NT2/D1 (cell line): ENCODE measurements around the gene CDH22.
A peak's percentile ranks its signal among the peaks of the same experiment; 100 is the strongest.

ENCODE experiments used
- DNase-seq: peaks from one replicate; pipeline ENCODE4 v3.0.0-alpha.2; 2011; ENCODE audit warnings: low read depth, low spot score
- H3K27me3 ChIP-seq: 2 replicates; pipeline ENCODE4 v1.6.0; 2011; ENCODE audit warnings: mild to moderate bottlenecking; ENCODE audit not compliant: insufficient read length, insufficient read depth
- H3K36me3 ChIP-seq: 2 replicates; pipeline ENCODE4 v1.6.1; 2011; ENCODE audit warnings: mild to moderate bottlenecking, low read length, mixed read lengths; ENCODE audit not compliant: insufficient read depth, insufficient read length
- H3K4me1 ChIP-seq: 2 replicates; pipeline ENCODE4 v1.5.1; 2011; ENCODE audit not compliant: insufficient read depth, insufficient read length
- H3K4me3 ChIP-seq: 2 replicates; pipeline ENCODE4 v1.5.1; 2011; ENCODE audit warnings: low read depth; ENCODE audit not compliant: insufficient read length
- H3K9ac ChIP-seq: 2 replicates; pipeline ENCODE4 v1.6.0; 2011; ENCODE audit warnings: low read depth; ENCODE audit not compliant: insufficient read length
- H3K9me3 ChIP-seq: 2 replicates; pipeline ENCODE4 v1.5.1; 2011; ENCODE audit warnings: mild to moderate bottlenecking, low read length; ENCODE audit not compliant: insufficient read depth
- SUZ12 ChIP-seq: IDR thresholded peaks from 2 replicates; pipeline ENCODE4 v1.6.1; 2011; ENCODE audit not compliant: insufficient read length, insufficient read depth; ENCODE audit errors: extremely low read depth
- YY1 ChIP-seq: IDR thresholded peaks from 2 replicates; pipeline ENCODE4 v1.6.1; 2011; ENCODE audit not compliant: insufficient read length, insufficient read depth
- ZNF274 ChIP-seq: IDR thresholded peaks from 2 replicates; pipeline ENCODE4 v1.6.1; 2011; ENCODE audit warnings: mild to moderate bottlenecking, low read depth, low read length

Gene CDH22

DNA sequence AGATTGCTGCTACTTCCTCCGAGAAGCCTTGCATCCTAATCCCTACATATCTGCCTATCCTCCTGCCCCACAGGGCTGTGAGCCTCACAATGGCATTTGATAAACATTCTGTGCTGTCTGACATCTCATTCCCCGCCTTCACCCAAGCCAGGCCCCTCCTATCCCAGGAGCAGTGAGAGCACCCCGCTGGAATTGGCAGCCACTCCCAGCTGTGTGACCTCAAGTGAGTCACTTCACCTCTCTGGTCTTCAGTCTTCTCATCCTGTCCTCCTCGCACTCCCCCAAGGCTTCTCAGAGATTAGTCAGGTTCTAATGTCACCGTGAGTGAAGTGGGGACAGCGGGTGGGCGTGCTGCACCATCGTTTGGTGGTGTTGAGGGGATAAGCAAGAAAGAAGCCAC is 81.7 kb downstream of the CDH22 start:
- TF ChIP-seq SUZ12, result no peak
- TF ChIP-seq ZNF274, result no peak
- TF ChIP-seq YY1, result no peak
- Histone ChIP-seq H3K9ac (no peak overlapping the region), H3K4me1 (peaks cover 5% of the 10 kb centered on the region), H3K9me3 (no peaks in the 10 kb centered on the region), H3K36me3 (no peaks in the 10 kb centered on the region), H3K27me3 (no peaks in the 10 kb centered on the region), H3K4me3 (no peak overlapping the region)
- DNase-seq, result no peak

DNA sequence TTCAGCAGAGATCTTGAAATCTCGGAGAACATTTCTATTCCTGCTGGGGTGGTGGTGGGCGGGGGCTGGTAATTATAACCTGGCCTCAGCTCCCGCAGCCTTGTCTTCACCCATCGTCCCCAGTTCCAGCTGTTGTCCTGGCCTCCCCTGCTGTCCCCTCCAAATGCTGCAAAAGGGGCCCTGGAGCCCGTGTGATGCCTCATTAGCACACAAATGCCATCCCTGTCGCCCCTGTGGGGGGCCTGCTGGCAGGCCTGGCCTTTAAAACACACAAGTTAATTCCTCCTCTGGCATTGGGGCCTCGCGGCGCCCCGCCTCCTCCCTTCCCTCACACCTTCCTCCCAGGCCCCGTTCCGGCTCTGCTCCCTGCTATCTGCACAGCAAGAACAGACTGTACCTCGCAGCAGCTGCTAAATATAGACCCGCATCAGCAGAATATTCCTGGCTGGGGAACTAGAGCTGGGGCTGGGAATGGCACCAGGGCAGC is 85.7 kb downstream of the CDH22 start:
- Histone ChIP-seq H3K4me3 (no peak overlapping the region), H3K36me3 (no peaks in the 10 kb centered on the region), H3K9ac (peak overlapping the region; percentile 14), H3K27me3 (no peaks in the 10 kb centered on the region), H3K4me1 (peaks cover 17% of the 10 kb centered on the region), H3K9me3 (no peaks in the 10 kb centered on the region)
- DNase-seq, result peak; percentile 13
- TF ChIP-seq YY1, result no peak
- no peak for TF ChIP-seq ZNF274
- no peak for TF ChIP-seq SUZ12

DNA sequence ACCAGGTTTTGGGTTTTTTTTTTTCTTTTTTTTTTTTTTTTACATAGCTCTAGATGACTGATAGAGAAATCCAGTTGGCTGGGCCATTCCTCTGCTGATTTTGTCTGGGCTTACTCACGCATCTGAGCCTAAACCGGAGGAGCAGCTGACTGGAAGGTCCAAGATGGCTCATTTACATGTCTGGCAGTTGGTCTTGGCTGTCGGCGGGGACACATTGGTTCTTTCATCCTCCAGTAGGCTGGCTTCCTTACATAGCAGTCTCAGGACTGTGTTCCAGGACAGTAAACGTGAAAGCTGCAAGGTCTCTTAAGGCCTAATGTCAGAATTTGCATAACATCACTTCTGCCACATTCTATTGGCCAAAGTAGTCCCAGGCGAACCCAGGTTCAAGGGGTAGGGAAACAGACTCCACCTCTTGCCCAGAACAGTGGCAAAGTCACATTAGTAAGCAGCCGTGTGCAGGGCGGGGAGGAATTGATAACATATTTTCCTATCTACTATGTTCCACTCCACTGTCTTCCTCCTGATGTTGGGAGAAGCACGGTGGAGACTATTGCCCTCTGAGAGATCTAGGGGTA is 87.0 kb downstream of the CDH22 start:
- DNase-seq, result no peak
- Histone ChIP-seq H3K9ac (no peak overlapping the region), H3K36me3 (no peaks in the 10 kb centered on the region), H3K27me3 (no peaks in the 10 kb centered on the region), H3K4me1 (peaks cover 23% of the 10 kb centered on the region), H3K9me3 (no peaks in the 10 kb centered on the region), H3K4me3 (no peak overlapping the region)
- TF ChIP-seq YY1, result no peak

DNA sequence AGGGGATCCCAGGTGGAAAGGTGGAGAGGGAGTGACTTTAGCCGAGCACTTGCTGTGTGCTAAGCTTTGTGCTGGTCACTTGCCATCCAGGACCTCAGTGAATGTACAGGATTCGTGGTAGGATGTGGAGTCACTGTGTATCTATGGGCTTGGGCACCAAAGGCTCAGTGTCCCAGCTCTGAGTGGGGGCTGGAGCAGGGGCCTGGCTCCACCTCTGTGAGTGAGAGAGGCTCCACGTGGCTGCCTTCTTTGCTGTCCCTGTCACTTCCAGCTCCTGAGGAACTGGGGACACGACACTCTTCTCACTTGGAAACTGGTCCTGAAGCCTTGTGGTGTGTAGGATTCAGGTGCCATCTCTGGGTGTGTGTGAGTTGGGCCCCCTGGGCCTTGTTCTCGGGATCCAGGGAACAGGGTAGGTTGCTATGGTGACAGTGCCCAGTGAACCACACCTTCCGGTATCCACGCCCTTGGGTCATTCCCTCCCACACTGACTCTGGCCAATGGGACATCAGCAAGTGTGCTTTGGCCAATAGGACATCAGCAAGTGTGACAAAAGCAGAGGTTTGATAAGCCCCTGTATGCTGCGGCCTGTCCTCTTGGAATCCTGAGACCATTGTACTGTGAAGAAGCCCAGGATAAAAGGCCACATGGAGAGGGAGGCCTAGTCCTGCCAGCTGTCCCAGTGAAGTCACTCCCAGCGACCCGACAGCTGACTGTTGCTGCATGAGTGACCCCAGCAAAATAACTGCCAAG is 87.7 kb downstream of the CDH22 start:
- no peak for TF ChIP-seq SUZ12
- no peak for TF ChIP-seq YY1
- no peak for TF ChIP-seq ZNF274
- Histone ChIP-seq H3K4me1 (peaks cover 25% of the 10 kb centered on the region), H3K36me3 (no peaks in the 10 kb centered on the region), H3K27me3 (no peaks in the 10 kb centered on the region), H3K4me3 (no peak overlapping the region), H3K9me3 (no peaks in the 10 kb centered on the region), H3K9ac (no peak overlapping the region)
- DNase-seq, result peak; percentile 25

DNA sequence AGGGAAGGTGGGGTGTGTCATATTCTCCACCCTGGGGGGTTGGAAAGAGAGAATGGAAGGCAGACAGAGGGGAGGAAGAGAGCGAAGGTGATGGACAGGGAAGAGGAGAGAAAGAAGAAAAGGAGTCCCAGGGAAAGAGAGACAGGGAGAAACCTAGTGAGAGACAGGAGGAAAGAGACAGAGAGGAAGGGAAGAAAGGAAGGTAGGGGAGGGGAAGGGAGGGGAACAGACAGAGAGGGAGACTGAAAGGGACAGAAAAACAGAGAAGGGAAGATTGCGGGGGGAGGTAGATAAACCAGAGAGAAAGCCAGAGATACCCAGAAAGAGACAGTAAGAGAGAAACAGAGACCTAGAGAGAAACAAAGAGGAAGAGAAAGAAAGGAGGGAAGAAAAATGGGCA is 88.4 kb downstream of the CDH22 start:
- H3K4me1 ChIP-seq, result peaks cover 25% of the 10 kb centered on the region
- H3K4me3 ChIP-seq, result no peak overlapping the region
- no peaks in the 10 kb centered on the region for H3K9me3 ChIP-seq
- no peak overlapping the region for H3K9ac ChIP-seq
- no peaks in the 10 kb centered on the region for H3K27me3 ChIP-seq
- no peak for DNase-seq
- H3K36me3 ChIP-seq, result no peaks in the 10 kb centered on the region
- TF ChIP-seq SUZ12 (no peak), ZNF274 (no peak), YY1 (no peak)

DNA sequence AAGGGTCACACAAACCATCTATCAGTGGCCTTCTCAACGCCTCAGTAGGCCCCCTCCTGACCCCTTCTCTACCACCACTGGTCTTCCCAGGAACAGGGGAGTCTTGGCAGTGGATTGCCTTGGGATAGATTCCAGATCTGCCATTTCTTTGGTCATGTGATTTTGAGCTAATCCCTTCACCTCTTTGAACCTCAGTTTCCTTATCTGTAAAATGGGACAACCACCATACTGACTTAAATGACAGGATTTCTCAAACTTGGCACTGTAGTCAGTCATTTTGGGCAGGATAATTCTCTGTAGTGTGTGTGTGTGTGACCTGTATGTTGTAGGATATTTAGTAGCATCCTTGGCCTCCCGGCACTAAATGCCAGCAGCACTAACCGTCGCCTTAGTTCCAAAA is 89.1 kb downstream of the CDH22 start:
- no peak for TF ChIP-seq YY1
- TF ChIP-seq ZNF274, result no peak
- no peak for TF ChIP-seq SUZ12
- peaks cover 25% of the 10 kb centered on the region for H3K4me1 ChIP-seq
- no peaks in the 10 kb centered on the region for H3K27me3 ChIP-seq
- no peak overlapping the region for H3K9ac ChIP-seq
- no peaks in the 10 kb centered on the region for H3K36me3 ChIP-seq
- no peaks in the 10 kb centered on the region for H3K9me3 ChIP-seq
- no peak for DNase-seq
- no peak overlapping the region for H3K4me3 ChIP-seq

DNA sequence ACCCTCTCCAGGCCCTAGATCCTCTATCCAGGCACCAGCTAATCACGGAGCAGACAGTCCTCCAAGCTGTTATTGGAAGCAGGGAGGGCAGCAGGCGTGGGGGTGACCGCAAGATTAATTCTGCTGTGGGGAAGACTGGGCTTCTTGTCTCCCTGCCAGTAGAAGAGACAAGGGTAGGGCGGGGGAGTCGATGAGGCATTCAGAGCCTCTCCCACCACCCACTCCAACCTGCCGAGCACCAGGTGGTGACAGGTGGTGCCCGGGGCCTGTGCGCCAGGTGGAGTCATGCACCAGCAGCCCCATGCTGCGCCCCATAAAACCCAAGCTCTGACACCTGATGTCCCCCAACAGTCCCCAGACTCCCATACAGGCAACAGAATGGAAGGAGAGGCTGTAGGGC is 89.6 kb downstream of the CDH22 start:
- H3K4me3 ChIP-seq, result no peak overlapping the region
- no peaks in the 10 kb centered on the region for H3K9me3 ChIP-seq
- no peak for TF ChIP-seq ZNF274
- TF ChIP-seq SUZ12, result no peak
- TF ChIP-seq YY1, result no peak
- H3K9ac ChIP-seq, result no peak overlapping the region
- DNase-seq, result no peak
- H3K4me1 ChIP-seq, result peaks cover 25% of the 10 kb centered on the region
- H3K27me3 ChIP-seq, result no peaks in the 10 kb centered on the region
- no peaks in the 10 kb centered on the region for H3K36me3 ChIP-seq

DNA sequence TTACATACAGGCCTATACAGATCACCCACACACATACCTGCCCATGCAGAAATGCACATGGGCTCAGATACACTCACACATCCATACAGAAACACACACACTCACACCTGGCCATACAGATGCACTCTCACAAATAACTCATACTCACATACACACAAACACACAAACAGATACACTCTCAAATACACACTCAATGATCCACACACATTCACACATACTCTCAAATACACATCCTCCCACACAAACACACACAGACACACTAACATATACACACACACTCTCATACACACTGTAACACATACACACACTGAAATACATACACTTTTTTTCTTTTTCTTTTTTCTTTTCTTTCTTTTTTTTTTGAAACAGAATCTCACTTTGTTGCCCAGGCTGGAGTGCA is 90.7 kb downstream of the CDH22 start:
- TF ChIP-seq SUZ12 (no peak), YY1 (no peak), ZNF274 (no peak)
- Histone ChIP-seq H3K9ac (no peak overlapping the region), H3K4me3 (no peak overlapping the region), H3K36me3 (no peaks in the 10 kb centered on the region), H3K27me3 (no peaks in the 10 kb centered on the region), H3K9me3 (no peaks in the 10 kb centered on the region), H3K4me1 (peaks cover 30% of the 10 kb centered on the region)
- DNase-seq, result no peak
